HepG2 (cell line): ENCODE measurements around the gene SPN. TPM values are rescaled to one million over a fixed set of nuclear protein-coding genes. Genes with fewer than 3 reads are reported as not detected.
A peak's percentile ranks its signal among the peaks of the same experiment; 100 is the strongest.

Experiments
- BCL6 ChIP-seq: IDR thresholded peaks from 2 replicates; pipeline ENCODE4 v1.6.1; 2016; ENCODE audit warnings: missing genetic modification reagents, missing compliant biosample characterization
- MAFK ChIP-seq, 2 experiments: IDR thresholded peaks in 1 of 2; conservative IDR thresholded peaks in 1 of 2; 2 replicates each; pipeline ENCODE4 v1.6.1; 2011; ENCODE audit warnings: improper control_type of control experiment in 2 of 2, low read length in 2 of 2
- PRMT3 ChIP-seq: sonication (generic); formaldehyde crosslinking; IDR thresholded peaks from 2 replicates; pipeline ENCODE4 v1.8.1; 2022; ENCODE audit warnings: low read depth, mild to moderate bottlenecking, moderate library complexity, missing genetic modification reagents, borderline replicate concordance
- PRPF4 ChIP-seq: fragments of 200-400 bp; formaldehyde crosslinking; IDR thresholded peaks from 2 replicates; pipeline ENCODE4 v1.6.1; 2016; ENCODE audit warnings: low read length, low read depth; ENCODE audit not compliant: poor library complexity, severe bottlenecking
- PTBP1 ChIP-seq: fragments of 200-400 bp; formaldehyde crosslinking; IDR thresholded peaks from 2 replicates; pipeline ENCODE4 v1.6.1; 2018; ENCODE audit warnings: low read length, low read depth; ENCODE audit not compliant: poor library complexity, severe bottlenecking
- TARDBP ChIP-seq: sonication (generic); formaldehyde crosslinking; IDR thresholded peaks from 2 replicates; pipeline ENCODE4 v1.8.0; 2022; ENCODE audit warnings: mild to moderate bottlenecking, missing genetic modification reagents
- ZFYVE20 ChIP-seq: sonication (generic); formaldehyde crosslinking; IDR thresholded peaks from 2 replicates; pipeline ENCODE4 v1.8.0; 2023; ENCODE audit warnings: low read depth, mild to moderate bottlenecking, moderate library complexity, missing genetic modification reagents, borderline replicate concordance
- ZNF234 ChIP-seq: sonication (generic); formaldehyde crosslinking; conservative IDR thresholded peaks from 2 replicates; pipeline ENCODE4 v1.5.1; 2020; ENCODE audit warnings: mild to moderate bottlenecking, missing genetic modification reagents
- ZNF317 ChIP-seq: sonication (generic); formaldehyde crosslinking; IDR thresholded peaks from 2 replicates; pipeline ENCODE4 v1.5.0; 2020; ENCODE audit warnings: mild to moderate bottlenecking, missing genetic modification reagents
- ZNF547 ChIP-seq: sonication (generic); formaldehyde crosslinking; IDR thresholded peaks from 2 replicates; pipeline ENCODE4 v1.5.1; 2020; ENCODE audit warnings: mild to moderate bottlenecking, missing genetic modification reagents
- ZNF552 ChIP-seq: sonication (generic); formaldehyde crosslinking; IDR thresholded peaks from 2 replicates; pipeline ENCODE4 v1.9.0; 2022; ENCODE audit warnings: missing genetic modification reagents, mild to moderate bottlenecking, borderline replicate concordance
- ZNF737 ChIP-seq: sonication (generic); formaldehyde crosslinking; IDR thresholded peaks from 2 replicates; pipeline ENCODE4 v1.5.0; 2020; ENCODE audit warnings: missing genetic modification reagents, mild to moderate bottlenecking, borderline replicate concordance
- ZNF841 ChIP-seq: sonication (generic); formaldehyde crosslinking; IDR thresholded peaks from 2 replicates; pipeline ENCODE4 v1.8.1; 2023; ENCODE audit warnings: missing genetic modification reagents, borderline replicate concordance
- polyA plus RNA-seq, 8 experiments: library from polyadenylated mRNA; depleted of rRNA in 3 of 8; stranded (reverse) in 7 of 8; unstranded in 1 of 8; fragments of >200 nt; fragmentation: Illumina TruSeq in 4 of 8; extraction: Trizol in 4 of 8; gene quantifications; 2 replicates each; pipeline versions ENCODE4 v1.2.1 to v1.2.3, GENCODE V29; 2011 to 2016; ENCODE audit warnings: low read depth in 4 of 8, missing spikeins in 1 of 8, mixed read lengths in 1 of 8; ENCODE audit not compliant: insufficient read depth in 1 of 8
- total RNA-seq, 5 experiments: library from RNA; depleted of rRNA; stranded (reverse); fragments of >200 nt; fragmentation: Illumina TruSeq; extraction: Trizol; gene quantifications; 2 replicates each; pipeline ENCODE4 v1.2.3, GENCODE V29; 2016; ENCODE audit warnings: low read depth in 1 of 5
- TF ChIP-seq, protein P1 (sequence below): sonication (generic); formaldehyde crosslinking; IDR thresholded peaks from 2 replicates; pipeline ENCODE4 v1.8.0; 2022; ENCODE audit warnings: missing genetic modification reagents, low read depth, mild to moderate bottlenecking, borderline replicate concordance
- TF ChIP-seq, protein P2 (sequence below): sonication (generic); formaldehyde crosslinking; IDR thresholded peaks from 2 replicates; pipeline ENCODE4 v1.5.0; 2020; ENCODE audit warnings: missing genetic modification reagents
- TF ChIP-seq, protein P3 (sequence below): sonication (generic); formaldehyde crosslinking; IDR thresholded peaks from 2 replicates; pipeline ENCODE4 v1.4.0; 2020; ENCODE audit warnings: missing genetic modification reagents
- TF ChIP-seq, protein P4 (sequence below): sonication (generic); formaldehyde crosslinking; IDR thresholded peaks from 2 replicates; pipeline ENCODE4 v1.4.0; 2020; ENCODE audit warnings: mild to moderate bottlenecking, missing genetic modification reagents
- TF ChIP-seq, protein P5 (sequence below): sonication (generic); formaldehyde crosslinking; IDR thresholded peaks from 2 replicates; pipeline ENCODE4 v1.4.0; 2020; ENCODE audit warnings: missing genetic modification reagents, borderline replicate concordance
- TF ChIP-seq, protein P6 (sequence below): sonication (generic); formaldehyde crosslinking; IDR thresholded peaks from 2 replicates; pipeline ENCODE4 v1.8.0; 2022; ENCODE audit warnings: mild to moderate bottlenecking, missing genetic modification reagents, moderate library complexity
- TF ChIP-seq, protein P7 (sequence below): IDR thresholded peaks from 2 replicates; pipeline ENCODE4 v1.6.1; 2016; ENCODE audit warnings: low read depth, borderline replicate concordance
- TF ChIP-seq, protein P8 (sequence below): IDR thresholded peaks from 2 replicates; pipeline ENCODE4 v1.6.1; 2018; ENCODE audit warnings: missing genetic modification reagents

The SPN gene
- total and polyA plus RNA-seq, 2 of the 13 experiments (the other 11 are each of a cell fraction or from before 2014, with no cell fraction given): 0.22 to 1.6 TPM

DNA sequence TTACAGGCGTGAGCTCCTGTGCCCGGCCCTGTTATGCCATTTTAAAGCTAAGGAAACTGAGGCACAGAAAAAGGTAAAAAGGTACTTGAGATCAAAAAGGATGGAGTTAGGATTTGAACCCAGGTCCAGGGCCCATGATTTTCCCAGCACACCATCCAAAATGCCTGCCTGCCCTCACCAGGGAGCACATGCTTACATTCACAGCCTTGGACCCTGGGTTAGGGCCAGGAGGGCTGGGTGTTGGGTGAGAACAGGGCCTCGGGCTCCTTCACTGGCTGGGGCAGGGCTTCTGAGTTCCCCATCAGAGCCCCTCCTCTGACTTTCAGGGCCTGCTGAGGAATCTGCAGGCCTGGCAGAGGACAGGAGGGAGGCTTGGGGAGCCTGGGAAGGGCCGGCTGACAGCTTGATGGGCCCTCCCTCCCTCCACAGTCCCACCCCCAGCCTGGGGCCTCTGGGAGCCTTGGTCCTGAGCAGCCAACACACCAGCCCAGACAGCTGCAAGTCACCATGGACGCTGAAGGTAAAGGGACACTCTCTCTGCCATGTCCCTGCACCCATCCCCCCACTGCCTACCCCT lies 15.7 kb downstream of the SPN start, which contains the start of gene QPRT (continued):
- TF ChIP-seq PRMT3 (no peak), PTBP1 (no peak), TARDBP (CRISPR knock-in tag) (no peak; the same call in 1 of the 2 replicates), ZNF317 (CRISPR knock-in tag) (no peak), ZFYVE20 (CRISPR knock-in tag) (no peak), ZNF547 (CRISPR knock-in tag) (peak; percentile 7; the same call in 1 of the 2 replicates), ZNF841 (CRISPR knock-in tag) (no peak), ZNF737 (CRISPR knock-in tag) (no peak), ZNF234 (CRISPR knock-in tag) (no peak), PRPF4 (no peak), BCL6 (CRISPR knock-in tag) (no peak), ZNF552 (no peak), MAFK (conservative IDR thresholded peaks at IDR 0.05 in 1 of 2, IDR thresholded peaks at IDR 0.05 in 1 of 2; ENCODE audit: low read length in 2 of 2) (no peak)
- TF ChIP-seq, protein P1, sequence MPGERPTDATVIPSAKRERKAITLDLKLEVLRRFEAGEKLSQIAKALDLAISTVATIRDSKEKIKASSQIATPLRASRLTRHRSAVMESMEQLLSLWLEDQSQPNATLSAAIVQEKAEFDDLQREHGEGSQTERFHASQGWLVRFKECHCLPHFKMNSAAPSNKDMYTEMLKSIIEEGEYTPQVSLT (CRISPR knock-in tag): no peak
- TF ChIP-seq, protein P2, sequence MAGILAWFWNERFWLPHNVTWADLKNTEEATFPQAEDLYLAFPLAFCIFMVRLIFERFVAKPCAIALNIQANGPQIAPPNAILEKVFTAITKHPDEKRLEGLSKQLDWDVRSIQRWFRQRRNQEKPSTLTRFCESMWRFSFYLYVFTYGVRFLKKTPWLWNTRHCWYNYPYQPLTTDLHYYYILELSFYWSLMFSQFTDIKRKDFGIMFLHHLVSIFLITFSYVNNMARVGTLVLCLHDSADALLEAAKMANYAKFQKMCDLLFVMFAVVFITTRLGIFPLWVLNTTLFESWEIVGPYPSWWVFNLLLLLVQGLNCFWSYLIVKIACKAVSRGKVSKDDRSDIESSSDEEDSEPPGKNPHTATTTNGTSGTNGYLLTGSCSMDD (CRISPR knock-in tag): no peak
- TF ChIP-seq, protein P3, sequence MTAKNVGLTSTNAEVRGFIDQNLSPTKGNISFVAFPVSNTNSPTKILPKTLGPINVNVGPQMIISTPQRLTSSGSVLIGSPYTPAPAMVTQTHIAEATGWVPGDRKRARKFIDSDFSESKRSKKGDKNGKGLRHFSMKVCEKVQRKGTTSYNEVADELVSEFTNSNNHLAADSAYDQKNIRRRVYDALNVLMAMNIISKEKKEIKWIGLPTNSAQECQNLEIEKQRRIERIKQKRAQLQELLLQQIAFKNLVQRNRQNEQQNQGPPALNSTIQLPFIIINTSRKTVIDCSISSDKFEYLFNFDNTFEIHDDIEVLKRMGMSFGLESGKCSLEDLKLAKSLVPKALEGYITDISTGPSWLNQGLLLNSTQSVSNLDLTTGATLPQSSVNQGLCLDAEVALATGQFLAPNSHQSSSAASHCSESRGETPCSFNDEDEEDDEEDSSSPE: no peak
- TF ChIP-seq, protein P4, sequence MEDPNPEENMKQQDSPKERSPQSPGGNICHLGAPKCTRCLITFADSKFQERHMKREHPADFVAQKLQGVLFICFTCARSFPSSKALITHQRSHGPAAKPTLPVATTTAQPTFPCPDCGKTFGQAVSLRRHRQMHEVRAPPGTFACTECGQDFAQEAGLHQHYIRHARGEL (CRISPR knock-in tag): no peak
- TF ChIP-seq, protein P5, sequence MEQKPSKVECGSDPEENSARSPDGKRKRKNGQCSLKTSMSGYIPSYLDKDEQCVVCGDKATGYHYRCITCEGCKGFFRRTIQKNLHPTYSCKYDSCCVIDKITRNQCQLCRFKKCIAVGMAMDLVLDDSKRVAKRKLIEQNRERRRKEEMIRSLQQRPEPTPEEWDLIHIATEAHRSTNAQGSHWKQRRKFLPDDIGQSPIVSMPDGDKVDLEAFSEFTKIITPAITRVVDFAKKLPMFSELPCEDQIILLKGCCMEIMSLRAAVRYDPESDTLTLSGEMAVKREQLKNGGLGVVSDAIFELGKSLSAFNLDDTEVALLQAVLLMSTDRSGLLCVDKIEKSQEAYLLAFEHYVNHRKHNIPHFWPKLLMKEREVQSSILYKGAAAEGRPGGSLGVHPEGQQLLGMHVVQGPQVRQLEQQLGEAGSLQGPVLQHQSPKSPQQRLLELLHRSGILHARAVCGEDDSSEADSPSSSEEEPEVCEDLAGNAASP (CRISPR knock-in tag): 0 out of 2 replicates have a peak, but pooled peaks have one; percentile 9
- TF ChIP-seq, protein P6, sequence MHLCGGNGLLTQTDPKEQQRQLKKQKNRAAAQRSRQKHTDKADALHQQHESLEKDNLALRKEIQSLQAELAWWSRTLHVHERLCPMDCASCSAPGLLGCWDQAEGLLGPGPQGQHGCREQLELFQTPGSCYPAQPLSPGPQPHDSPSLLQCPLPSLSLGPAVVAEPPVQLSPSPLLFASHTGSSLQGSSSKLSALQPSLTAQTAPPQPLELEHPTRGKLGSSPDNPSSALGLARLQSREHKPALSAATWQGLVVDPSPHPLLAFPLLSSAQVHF (CRISPR knock-in tag): no peak
- TF ChIP-seq, protein P7, sequence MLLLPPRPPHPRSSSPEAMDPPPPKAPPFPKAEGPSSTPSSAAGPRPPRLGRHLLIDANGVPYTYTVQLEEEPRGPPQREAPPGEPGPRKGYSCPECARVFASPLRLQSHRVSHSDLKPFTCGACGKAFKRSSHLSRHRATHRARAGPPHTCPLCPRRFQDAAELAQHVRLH (CRISPR knock-in tag): 0 out of 2 replicates have a peak, but pooled peaks have one; percentile 14
- TF ChIP-seq, protein P8, sequence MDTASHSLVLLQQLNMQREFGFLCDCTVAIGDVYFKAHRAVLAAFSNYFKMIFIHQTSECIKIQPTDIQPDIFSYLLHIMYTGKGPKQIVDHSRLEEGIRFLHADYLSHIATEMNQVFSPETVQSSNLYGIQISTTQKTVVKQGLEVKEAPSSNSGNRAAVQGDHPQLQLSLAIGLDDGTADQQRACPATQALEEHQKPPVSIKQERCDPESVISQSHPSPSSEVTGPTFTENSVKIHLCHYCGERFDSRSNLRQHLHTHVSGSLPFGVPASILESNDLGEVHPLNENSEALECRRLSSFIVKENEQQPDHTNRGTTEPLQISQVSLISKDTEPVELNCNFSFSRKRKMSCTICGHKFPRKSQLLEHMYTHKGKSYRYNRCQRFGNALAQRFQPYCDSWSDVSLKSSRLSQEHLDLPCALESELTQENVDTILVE: no peak
